GM12878 (cell line): Measurements from ENCODE around the gene ZNF574. TPM values are rescaled to one million over a fixed set of nuclear protein-coding genes. Genes with fewer than 3 reads are reported as not detected.

Experiments
- ATAC-seq: fragments of 200-7000 bp; cut with Tn5 transposase; 3 replicates; pipeline ENCODE4 v1.9.1; 2020; ENCODE audit warnings: mild to moderate bottlenecking, moderate library complexity
- BruUV-seq: library from RNA; stranded (reverse); fragments of 400-500 nt; replicated peaks from 2 replicates; lab custom pipeline; 2021; lab: Mats Ljungman, UMichigan
- CTCF ChIA-PET: fragments of 300-600 bp; sonication (Branson Sonifier 250); formaldehyde crosslinking; extraction: SDS; loops from one replicate; lab custom pipeline; 2021; ENCODE audit warnings: inconsistent platforms; lab: Yijun Ruan, JAX
- POLR2A ChIA-PET: fragments of 350-600 bp; formaldehyde crosslinking; extraction: SDS; loops from one replicate; lab custom pipeline; 2021; ENCODE audit warnings: inconsistent platforms; lab: Charles Lee
- RAD21 ChIA-PET: fragments of 300-600 bp; sonication (Branson Sonifier 250); formaldehyde crosslinking; loops from one replicate; lab custom pipeline; 2023; ENCODE audit warnings: antibody characterized with exemption; ENCODE audit not compliant: unreplicated experiment; lab: Charles Lee
- SMC1A ChIA-PET: fragments of 300-600 bp; sonication (Branson Sonifier 250); formaldehyde crosslinking; loops from one replicate; lab custom pipeline; 2023; ENCODE audit not compliant: unreplicated experiment, uncharacterized antibody; lab: Charles Lee
- DNase-seq: peaks from one replicate; pipeline ENCODE4 v3.0.0-alpha.2; 2011; ENCODE audit warnings: low read depth, low spot score
- FAIRE-seq: peaks from 3 replicates; lab custom pipeline; 2011; peaks lifted over from hg19 to GRCh38; lab: Jason Lieb, UNC
- H2AFZ ChIP-seq: 2 replicates; pipeline ENCODE4 v1.6.0; 2011; ENCODE audit warnings: low read depth, low read length, control low read depth; ENCODE audit not compliant: control insufficient read depth
- H3K27ac ChIP-seq: 2 replicates; pipeline ENCODE4 v1.5.1; 2011; ENCODE audit warnings: control low read depth; ENCODE audit not compliant: control insufficient read depth, insufficient read depth
- H3K27me3 ChIP-seq, 2 experiments: replicated peaks in 1 of 2; 2 replicates each; pipeline versions ENCODE4 v1.6.0 to v1.6.1; 2011; ENCODE audit warnings: low read length in 1 of 2; ENCODE audit not compliant: control insufficient read depth in 2 of 2, insufficient read depth in 2 of 2
- H3K36me3 ChIP-seq, 2 experiments: 2 replicates each; pipeline ENCODE4 v1.5.1; 2011; ENCODE audit warnings: low read length in 1 of 2; ENCODE audit not compliant: control insufficient read depth in 2 of 2, insufficient read depth in 2 of 2
- H3K4me1 ChIP-seq: 2 replicates; pipeline ENCODE4 v1.6.1; 2011; ENCODE audit warnings: mild to moderate bottlenecking, low read length, moderate library complexity, mixed read lengths; ENCODE audit not compliant: control insufficient read depth, insufficient read depth
- H3K4me2 ChIP-seq: 2 replicates; pipeline ENCODE4 v1.6.0; 2011; ENCODE audit warnings: control low read depth; ENCODE audit not compliant: control insufficient read depth, insufficient read depth
- H3K4me3 ChIP-seq: fragments of 200-600 bp; sonication (generic); 2 replicates; pipeline ENCODE4 v1.5.1; 2016
- H3K79me2 ChIP-seq: 2 replicates; pipeline ENCODE4 v1.6.0; 2011; ENCODE audit warnings: low read length; ENCODE audit not compliant: control insufficient read depth, insufficient read depth
- H3K9ac ChIP-seq: 2 replicates; pipeline ENCODE4 v1.8.0; 2011; ENCODE audit warnings: low read length, control low read depth, mixed read lengths; ENCODE audit not compliant: control insufficient read depth, insufficient read depth
- H3K9me3 ChIP-seq: replicated peaks from 3 replicates; pipeline ENCODE4 v1.5.1; 2011; ENCODE audit warnings: mild to moderate bottlenecking, low read length; ENCODE audit not compliant: control insufficient read depth, insufficient read depth
- H4K20me1 ChIP-seq: 2 replicates; pipeline ENCODE4 v1.6.0; 2011; ENCODE audit not compliant: control insufficient read depth, insufficient read depth
- CREB1 ChIP-seq: IDR thresholded peaks from 2 replicates; pipeline ENCODE4 v1.6.1; 2012; ENCODE audit warnings: low read depth, mild to moderate bottlenecking, inconsistent platforms
- CREM ChIP-seq: IDR thresholded peaks from 2 replicates; pipeline ENCODE4 v1.6.1; 2014; ENCODE audit warnings: antibody characterized with exemption, low read depth
- CUX1 ChIP-seq: IDR thresholded peaks from 2 replicates; pipeline ENCODE4 v1.6.1; 2012; ENCODE audit warnings: improper control_type of control experiment, low read depth, low read length; ENCODE audit not compliant: insufficient replicate concordance
- EED ChIP-seq: sonication (generic); IDR thresholded peaks from 2 replicates; pipeline ENCODE4 v1.6.1; 2016; ENCODE audit warnings: antibody characterized with exemption, low read depth
- EGR1 ChIP-seq, 2 experiments: IDR thresholded peaks; 1 replicate in 1 of 2; 2 replicates in 1 of 2; pipeline ENCODE4 v1.6.1; 2011 to 2012; ENCODE audit warnings: low read depth in 2 of 2, low read length in 2 of 2, borderline replicate concordance in 1 of 2, mild to moderate bottlenecking in 1 of 2, moderate library complexity in 1 of 2
- GABPA ChIP-seq: IDR thresholded peaks from 2 replicates; pipeline ENCODE4 v1.6.1; 2014; ENCODE audit warnings: antibody characterized with exemption, low read depth, mild to moderate bottlenecking, inconsistent platforms
- HCFC1 ChIP-seq: fragments of 150-350 bp; IDR thresholded peaks from 2 replicates; pipeline ENCODE4 v1.6.1; 2014; ENCODE audit warnings: low read length
- KAT2A ChIP-seq: conservative IDR thresholded peaks from 2 replicates; pipeline ENCODE4 v1.6.1; 2011; ENCODE audit warnings: low read depth, low read length; ENCODE audit not compliant: control insufficient read depth
- MEF2B ChIP-seq: fragments of 450-650 bp; IDR thresholded peaks from 2 replicates; pipeline ENCODE4 v1.6.1; 2018; ENCODE audit warnings: mild to moderate bottlenecking, moderate library complexity; ENCODE audit not compliant: partially characterized antibody, poor library complexity, severe bottlenecking
- MYB ChIP-seq: fragments of 150-350 bp; IDR thresholded peaks from 2 replicates; pipeline ENCODE4 v1.6.1; 2014; ENCODE audit warnings: mild to moderate bottlenecking, low read depth, low read length, borderline replicate concordance
- PAX8 ChIP-seq: fragments of 450-650 bp; IDR thresholded peaks from 2 replicates; pipeline ENCODE4 v1.6.1; 2017; ENCODE audit warnings: mild to moderate bottlenecking, moderate library complexity
- RAD51 ChIP-seq: fragments of 450-650 bp; IDR thresholded peaks from 2 replicates; pipeline ENCODE4 v1.6.1; 2016; ENCODE audit warnings: moderate library complexity, mild to moderate bottlenecking, inconsistent platforms
- RBBP5 ChIP-seq: fragments of 200-600 bp; sonication (generic); conservative IDR thresholded peaks from 2 replicates; pipeline ENCODE4 v1.6.1; 2016
- RCOR1 ChIP-seq: conservative IDR thresholded peaks from 2 replicates; pipeline ENCODE4 v1.6.1; 2012; ENCODE audit warnings: low read depth, low read length, improper control_type of control experiment
- SKIL ChIP-seq: fragments of 450-650 bp; IDR thresholded peaks from 2 replicates; pipeline ENCODE4 v1.6.1; 2017; ENCODE audit warnings: mild to moderate bottlenecking, low read depth, inconsistent platforms; ENCODE audit not compliant: poor library complexity, severe bottlenecking
- YY1 ChIP-seq: IDR thresholded peaks from 2 replicates; pipeline ENCODE4 v1.6.1; 2011; ENCODE audit warnings: low read depth, mild to moderate bottlenecking, low read length
- ZBED1 ChIP-seq: IDR thresholded peaks from 2 replicates; pipeline ENCODE4 v1.6.1; 2016; ENCODE audit warnings: borderline replicate concordance
- WGBS: methylation state at CpG from one replicate; pipeline ENCODE4 v1.1.6; 2016; ENCODE audit warnings: low lambda C conversion rate; ENCODE audit not compliant: insufficient replicate concordance, insufficient coverage; ENCODE audit errors: missing lambda C conversion rate; 5-methylcytosine and 5-hydroxymethylcytosine counted together
- in situ Hi-C: fragments of 300-500 bp; cut with MboI; formaldehyde crosslinking; loops from 9 replicates; pipeline ENCODE4 v1.14.3; 2018; ENCODE audit warnings: mixed read lengths
- intact Hi-C: fragments of 100-400 bp; cut with micrococcal nuclease; formaldehyde crosslinking; loops from one replicate; pipeline ENCODE4 v1.14.2; 2022; ENCODE audit not compliant: unreplicated experiment
- polyA plus RNA-seq, 11 experiments: library from polyadenylated mRNA; depleted of rRNA in 4 of 11; unstranded in 6 of 11; stranded (reverse) in 5 of 11; fragments of >200 nt; fragmentation: Nextera tagmentation in 4 of 11; fragmentation: Illumina TruSeq in 1 of 11; extraction: Ambion mirVana in 4 of 11; extraction: Trizol in 1 of 11; gene quantifications; 1 replicate in 1 of 11; 2 replicates in 10 of 11; pipeline versions ENCODE4 v1.2.1 to v1.2.3, GENCODE V29; 2011 to 2016; ENCODE audit warnings: inconsistent platforms in 2 of 11, missing spikeins in 2 of 11, low read depth in 1 of 11
- total RNA-seq, 4 experiments: library from RNA; depleted of rRNA in 3 of 4; stranded (reverse); fragments of >200 nt in 3 of 4; fragmentation: Illumina TruSeq in 1 of 4; extraction: Trizol in 1 of 4; gene quantifications; 2 replicates each; pipeline versions ENCODE4 v1.2.1 to v1.2.3, GENCODE V29; 2013 to 2021

ZNF574 gene
- total and polyA plus RNA-seq, 10 of the 15 experiments (the other 5 are each of a cell fraction or from before 2014, with no cell fraction given) = 0.32 to 25.6 (median 11.4) TPM

- POLR2A ChIA-PET = interaction anchor here (0.5 to 5.1 kb wide), 9 partner anchors 10 to 169 kb away, joined by 3 to 75 read pairs (median 4); partner anchors contain the start of genes GSK3A, POU2F2 and ZNF574
- WGBS = 10% methylated on average over 10 of the region's 10 CpGs
- CTCF ChIA-PET = interaction anchor here (0.5 to 10.9 kb wide), 23 partner anchors 9 to 325 kb away, joined by 3 to 197 read pairs (median 5); partner anchors contain the start of gene POU2F2
- Histone ChIP-seq H3K79me2 (no peaks in the 10 kb centered on the region; the same call in 1 of the 2 replicates), H3K4me3 (0 out of 2 replicates have a peak overlapping the region, but pooled peaks have one; percentile 2), H3K4me2 (peak overlapping the region; percentile 89), H3K36me3 (peaks cover 16 to 36% of the 10 kb centered on the region in 2 experiments), H2AFZ (peak overlapping the region; percentile 35; the same call in 1 of the 2 replicates), H4K20me1 (no peaks in the 10 kb centered on the region), H3K9ac (peak overlapping the region; percentile 50), H3K9me3 (no peaks in the 10 kb centered on the region), H3K4me1 (peaks cover 53% of the 10 kb centered on the region), H3K27me3 (no peaks in the 10 kb centered on the region), H3K27ac (peak overlapping the region; percentile 88)
- FAIRE-seq (peak; percentile 38), ATAC-seq (peak; percentile 90), DNase-seq (peak; percentile 40)
- no TSS peak for BruUV-seq
- in situ Hi-C loops (no loop called here), intact Hi-C loops (no loop called here)
- SMC1A ChIA-PET = interaction anchor here (0.8 to 10.2 kb wide), 13 partner anchors 12 to 310 kb away, joined by 3 to 223 read pairs (median 3); partner anchors contain the start of gene POU2F2
- RAD21 ChIA-PET = interaction anchor here (1.0 to 6.5 kb wide), 9 partner anchors 10 to 310 kb away, joined by 3 to 92 read pairs (median 8); partner anchors contain the start of gene POU2F2
- TF ChIP-seq CREB1 (peak; percentile 73; the same call in 1 of the 2 replicates), MEF2B (peak; percentile 99), HCFC1 (0 out of 2 replicates have a peak, but pooled peaks have one; percentile 11), RAD51 (no peak), SKIL (no peak), EED (peak; percentile 53), EGR1 (IDR thresholded peaks at IDR 0.05; ENCODE audit: borderline replicate concordance in 1 of 2, low read depth in 2 of 2, low read length in 2 of 2) (no peak), PAX8 (no peak), ZBED1 (no peak), CUX1 (no peak), GABPA (no peak), RCOR1 (no peak), MYB (no peak), RBBP5 (no peak), KAT2A (no peak), CREM (peak; percentile 64), YY1 (peak; percentile 14; the same call in 1 of the 2 replicates)
Observed at GRCh38 chr19:42113641-42114348, 37.8 kb downstream of the ZNF574 start.
